GM23338 (cell line): ENCODE results near the gene INPP4B.

ENCODE experiments used
- CREB1 ChIP-seq: fragments of 250-450 bp; sonication (Bioruptor Pico); IDR thresholded peaks from 2 replicates; pipeline ENCODE4 v1.5.0; 2020; ENCODE audit warnings: low read depth, mild to moderate bottlenecking, moderate library complexity
- CTCF ChIP-seq, 2 experiments: fragments of 200-600 bp in 1 of 2; sonication (generic) in 1 of 2; conservative IDR thresholded peaks; 2 replicates each; pipeline versions ENCODE4 v1.5.1 to v1.6.1; 2016 to 2017; ENCODE audit warnings: antibody characterized with exemption in 2 of 2, low read depth in 2 of 2, mild to moderate bottlenecking in 2 of 2, moderate library complexity in 1 of 2
- ETS1 ChIP-seq: IDR thresholded peaks from 2 replicates; pipeline ENCODE4 v1.6.1; 2016; ENCODE audit warnings: antibody characterized with exemption
- EZH2 ChIP-seq: fragments of 200-600 bp; sonication (generic); IDR thresholded peaks from one replicate; pipeline ENCODE4 v1.8.0; 2017; ENCODE audit warnings: antibody characterized with exemption, mild to moderate bottlenecking, low read depth; ENCODE audit not compliant: unreplicated experiment
- EZH2phosphoT487 ChIP-seq: fragments of 200-600 bp; sonication (generic); IDR thresholded peaks from one replicate; pipeline ENCODE4 v1.8.1; 2018; ENCODE audit warnings: antibody characterized with exemption; ENCODE audit not compliant: unreplicated experiment
- JUNB ChIP-seq: IDR thresholded peaks from one replicate; pipeline ENCODE4 v1.6.1; 2016; ENCODE audit warnings: antibody characterized with exemption; ENCODE audit not compliant: unreplicated experiment
- NANOG ChIP-seq: IDR thresholded peaks from 2 replicates; pipeline ENCODE4 v1.6.1; 2016; ENCODE audit warnings: antibody characterized with exemption, borderline replicate concordance
- POLR2AphosphoS5 ChIP-seq: IDR thresholded peaks from 2 replicates; pipeline ENCODE4 v1.6.1; 2016; ENCODE audit warnings: antibody characterized with exemption, low read depth
- REST ChIP-seq: IDR thresholded peaks from one replicate; pipeline ENCODE4 v1.6.1; 2018; ENCODE audit warnings: antibody characterized with exemption; ENCODE audit not compliant: unreplicated experiment
- STAT1 ChIP-seq: IDR thresholded peaks from one replicate; pipeline ENCODE4 v1.6.1; 2016; ENCODE audit warnings: antibody characterized with exemption; ENCODE audit not compliant: unreplicated experiment
- ZNF331 ChIP-seq: fragments of 250-450 bp; sonication (Bioruptor Pico); IDR thresholded peaks from 2 replicates; pipeline ENCODE4 v1.5.0; 2020; ENCODE audit warnings: low read depth, mild to moderate bottlenecking, moderate library complexity
- ZNF462 ChIP-seq: fragments of 250-450 bp; sonication (Bioruptor Pico); IDR thresholded peaks from 2 replicates; pipeline ENCODE4 v1.5.0; 2020; ENCODE audit warnings: mild to moderate bottlenecking, moderate library complexity

- TF ChIP-seq POLR2AphosphoS5 (no peak), CTCF (conservative IDR thresholded peaks at IDR 0.05; ENCODE audit: low read depth in 2 of 2) (no peak), EZH2phosphoT487 (no peak), EZH2 (no peak), STAT1 (no peak), JUNB (no peak), CREB1 (CRISPR knock-in tag) (no peak), REST (no peak), ZNF462 (CRISPR knock-in tag) (no peak), ZNF331 (CRISPR knock-in tag) (no peak), NANOG (no peak), ETS1 (no peak)
Measured at GRCh38 chr4:142272452-142272851, 573.6 kb downstream of the INPP4B start.
